ENCODE results near the gene AFF4. TPM values are rescaled to one million over a fixed set of nuclear protein-coding genes. Genes with fewer than 3 reads are reported as not detected.

AFF4 gene
- total and polyA plus RNA-seq, 2 experiments from 2014 or later: 31.3 to 46.3 TPM

GRCh38 chr5:132999246-132999645 is 35.8 kb upstream of the AFF4 start:
- ATAC-seq: no peak
- Mint-ChIP-seq H3K4me3 (no peak overlapping the region), H3K36me3 (ENCODE audit: low read depth) (peaks cover 16% of the 10 kb centered on the region; the same call in 2 of the 3 replicates), H3K9me3 (no peaks in the 10 kb centered on the region), H3K27me3 (ENCODE audit: insufficient read depth, low read depth, poor library complexity) (no peaks in the 10 kb centered on the region), H3K27ac (no peak overlapping the region), H3K4me1 (no peaks in the 10 kb centered on the region)
- H3K27ac ChIP-seq (ENCODE audit: low read depth): no peak overlapping the region
- no peak for DNase-seq (ENCODE audit: low spot score)
- no peak overlapping the region for H2AFZ ChIP-seq
- H3K79me2 ChIP-seq (replicated peaks; ENCODE audit: insufficient read depth): no peaks in the 10 kb centered on the region
- no peaks in the 10 kb centered on the region for H3K9me2 ChIP-seq (ENCODE audit: insufficient read depth)
- H4K20me1 ChIP-seq (replicated peaks; ENCODE audit: insufficient read depth): no peaks in the 10 kb centered on the region
- TF ChIP-seq JUNB (IDR thresholded peaks at IDR 0.05; ENCODE audit: unreplicated experiment) (no peak), POLR2AphosphoS5 (IDR thresholded peaks at IDR 0.05; ENCODE audit: low read depth) (no peak), ZNF114 (CRISPR knock-in tag; IDR thresholded peaks at IDR 0.05) (no peak), CREB1 (CRISPR knock-in tag; IDR thresholded peaks at IDR 0.05; ENCODE audit: low read depth) (no peak), STAT1 (IDR thresholded peaks at IDR 0.05; ENCODE audit: unreplicated experiment) (no peak), REST (IDR thresholded peaks at IDR 0.05; ENCODE audit: unreplicated experiment) (no peak), EZH2phosphoT487 (IDR thresholded peaks at IDR 0.05; ENCODE audit: unreplicated experiment) (no peak), ZNF331 (CRISPR knock-in tag; IDR thresholded peaks at IDR 0.05; ENCODE audit: low read depth) (no peak), NANOG (IDR thresholded peaks at IDR 0.05; ENCODE audit: borderline replicate concordance) (no peak), EZH2 (IDR thresholded peaks at IDR 0.05; ENCODE audit: low read depth, unreplicated experiment) (no peak)
- TF ChIP-seq, protein P1, sequence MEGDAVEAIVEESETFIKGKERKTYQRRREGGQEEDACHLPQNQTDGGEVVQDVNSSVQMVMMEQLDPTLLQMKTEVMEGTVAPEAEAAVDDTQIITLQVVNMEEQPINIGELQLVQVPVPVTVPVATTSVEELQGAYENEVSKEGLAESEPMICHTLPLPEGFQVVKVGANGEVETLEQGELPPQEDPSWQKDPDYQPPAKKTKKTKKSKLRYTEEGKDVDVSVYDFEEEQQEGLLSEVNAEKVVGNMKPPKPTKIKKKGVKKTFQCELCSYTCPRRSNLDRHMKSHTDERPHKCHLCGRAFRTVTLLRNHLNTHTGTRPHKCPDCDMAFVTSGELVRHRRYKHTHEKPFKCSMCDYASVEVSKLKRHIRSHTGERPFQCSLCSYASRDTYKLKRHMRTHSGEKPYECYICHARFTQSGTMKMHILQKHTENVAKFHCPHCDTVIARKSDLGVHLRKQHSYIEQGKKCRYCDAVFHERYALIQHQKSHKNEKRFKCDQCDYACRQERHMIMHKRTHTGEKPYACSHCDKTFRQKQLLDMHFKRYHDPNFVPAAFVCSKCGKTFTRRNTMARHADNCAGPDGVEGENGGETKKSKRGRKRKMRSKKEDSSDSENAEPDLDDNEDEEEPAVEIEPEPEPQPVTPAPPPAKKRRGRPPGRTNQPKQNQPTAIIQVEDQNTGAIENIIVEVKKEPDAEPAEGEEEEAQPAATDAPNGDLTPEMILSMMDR (conservative IDR thresholded peaks at IDR 0.05; ENCODE audit: low read depth in 2 of 2): no peak
- TF ChIP-seq, protein P2, sequence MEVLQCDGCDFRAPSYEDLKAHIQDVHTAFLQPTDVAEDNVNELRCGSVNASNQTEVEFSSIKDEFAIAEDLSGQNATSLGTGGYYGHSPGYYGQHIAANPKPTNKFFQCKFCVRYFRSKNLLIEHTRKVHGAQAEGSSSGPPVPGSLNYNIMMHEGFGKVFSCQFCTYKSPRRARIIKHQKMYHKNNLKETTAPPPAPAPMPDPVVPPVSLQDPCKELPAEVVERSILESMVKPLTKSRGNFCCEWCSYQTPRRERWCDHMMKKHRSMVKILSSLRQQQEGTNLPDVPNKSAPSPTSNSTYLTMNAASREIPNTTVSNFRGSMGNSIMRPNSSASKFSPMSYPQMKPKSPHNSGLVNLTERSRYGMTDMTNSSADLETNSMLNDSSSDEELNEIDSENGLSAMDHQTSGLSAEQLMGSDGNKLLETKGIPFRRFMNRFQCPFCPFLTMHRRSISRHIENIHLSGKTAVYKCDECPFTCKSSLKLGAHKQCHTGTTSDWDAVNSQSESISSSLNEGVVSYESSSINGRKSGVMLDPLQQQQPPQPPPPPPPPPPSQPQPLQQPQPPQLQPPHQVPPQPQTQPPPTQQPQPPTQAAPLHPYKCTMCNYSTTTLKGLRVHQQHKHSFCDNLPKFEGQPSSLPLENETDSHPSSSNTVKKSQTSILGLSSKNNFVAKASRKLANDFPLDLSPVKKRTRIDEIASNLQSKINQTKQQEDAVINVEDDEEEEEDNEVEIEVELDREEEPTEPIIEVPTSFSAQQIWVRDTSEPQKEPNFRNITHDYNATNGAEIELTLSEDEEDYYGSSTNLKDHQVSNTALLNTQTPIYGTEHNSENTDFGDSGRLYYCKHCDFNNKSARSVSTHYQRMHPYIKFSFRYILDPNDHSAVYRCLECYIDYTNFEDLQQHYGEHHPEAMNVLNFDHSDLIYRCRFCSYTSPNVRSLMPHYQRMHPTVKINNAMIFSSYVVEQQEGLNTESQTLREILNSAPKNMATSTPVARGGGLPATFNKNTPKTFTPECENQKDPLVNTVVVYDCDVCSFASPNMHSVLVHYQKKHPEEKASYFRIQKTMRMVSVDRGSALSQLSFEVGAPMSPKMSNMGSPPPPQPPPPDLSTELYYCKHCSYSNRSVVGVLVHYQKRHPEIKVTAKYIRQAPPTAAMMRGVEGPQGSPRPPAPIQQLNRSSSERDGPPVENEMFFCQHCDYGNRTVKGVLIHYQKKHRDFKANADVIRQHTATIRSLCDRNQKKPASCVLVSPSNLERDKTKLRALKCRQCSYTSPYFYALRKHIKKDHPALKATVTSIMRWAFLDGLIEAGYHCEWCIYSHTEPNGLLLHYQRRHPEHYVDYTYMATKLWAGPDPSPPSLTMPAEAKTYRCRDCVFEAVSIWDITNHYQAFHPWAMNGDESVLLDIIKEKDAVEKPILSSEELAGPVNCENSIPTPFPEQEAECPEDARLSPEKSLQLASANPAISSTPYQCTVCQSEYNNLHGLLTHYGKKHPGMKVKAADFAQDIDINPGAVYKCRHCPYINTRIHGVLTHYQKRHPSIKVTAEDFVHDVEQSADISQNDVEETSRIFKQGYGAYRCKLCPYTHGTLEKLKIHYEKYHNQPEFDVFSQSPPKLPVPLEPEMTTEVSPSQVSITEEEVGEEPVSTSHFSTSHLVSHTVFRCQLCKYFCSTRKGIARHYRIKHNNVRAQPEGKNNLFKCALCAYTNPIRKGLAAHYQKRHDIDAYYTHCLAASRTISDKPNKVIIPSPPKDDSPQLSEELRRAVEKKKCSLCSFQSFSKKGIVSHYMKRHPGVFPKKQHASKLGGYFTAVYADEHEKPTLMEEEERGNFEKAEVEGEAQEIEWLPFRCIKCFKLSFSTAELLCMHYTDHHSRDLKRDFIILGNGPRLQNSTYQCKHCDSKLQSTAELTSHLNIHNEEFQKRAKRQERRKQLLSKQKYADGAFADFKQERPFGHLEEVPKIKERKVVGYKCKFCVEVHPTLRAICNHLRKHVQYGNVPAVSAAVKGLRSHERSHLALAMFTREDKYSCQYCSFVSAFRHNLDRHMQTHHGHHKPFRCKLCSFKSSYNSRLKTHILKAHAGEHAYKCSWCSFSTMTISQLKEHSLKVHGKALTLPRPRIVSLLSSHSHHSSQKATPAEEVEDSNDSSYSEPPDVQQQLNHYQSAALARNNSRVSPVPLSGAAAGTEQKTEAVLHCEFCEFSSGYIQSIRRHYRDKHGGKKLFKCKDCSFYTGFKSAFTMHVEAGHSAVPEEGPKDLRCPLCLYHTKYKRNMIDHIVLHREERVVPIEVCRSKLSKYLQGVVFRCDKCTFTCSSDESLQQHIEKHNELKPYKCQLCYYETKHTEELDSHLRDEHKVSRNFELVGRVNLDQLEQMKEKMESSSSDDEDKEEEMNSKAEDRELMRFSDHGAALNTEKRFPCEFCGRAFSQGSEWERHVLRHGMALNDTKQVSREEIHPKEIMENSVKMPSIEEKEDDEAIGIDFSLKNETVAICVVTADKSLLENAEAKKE (CRISPR knock-in tag; IDR thresholded peaks at IDR 0.05): no peak
- TF ChIP-seq, protein P3, sequence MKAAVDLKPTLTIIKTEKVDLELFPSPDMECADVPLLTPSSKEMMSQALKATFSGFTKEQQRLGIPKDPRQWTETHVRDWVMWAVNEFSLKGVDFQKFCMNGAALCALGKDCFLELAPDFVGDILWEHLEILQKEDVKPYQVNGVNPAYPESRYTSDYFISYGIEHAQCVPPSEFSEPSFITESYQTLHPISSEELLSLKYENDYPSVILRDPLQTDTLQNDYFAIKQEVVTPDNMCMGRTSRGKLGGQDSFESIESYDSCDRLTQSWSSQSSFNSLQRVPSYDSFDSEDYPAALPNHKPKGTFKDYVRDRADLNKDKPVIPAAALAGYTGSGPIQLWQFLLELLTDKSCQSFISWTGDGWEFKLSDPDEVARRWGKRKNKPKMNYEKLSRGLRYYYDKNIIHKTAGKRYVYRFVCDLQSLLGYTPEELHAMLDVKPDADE (IDR thresholded peaks at IDR 0.05): no peak
- no peaks in the 10 kb centered on the region for H3K27me3 ChIP-seq (ENCODE audit: insufficient read depth)
- peaks cover 8% of the 10 kb centered on the region for H3K36me3 ChIP-seq (ENCODE audit: insufficient read depth)
- H3K4me2 ChIP-seq: no peak overlapping the region
- no peaks in the 10 kb centered on the region for H3K4me1 ChIP-seq (ENCODE audit: insufficient read depth)
- H3F3A ChIP-seq (replicated peaks; ENCODE audit: low read depth): no peaks in the 10 kb centered on the region
- no peak overlapping the region for H3K4me3 ChIP-seq

All from GM23338 (cell line).